Panc1 (cell line): ENCODE measurements around the gene AQP1. TPM values are rescaled to one million over a fixed set of nuclear protein-coding genes. Genes with fewer than 3 reads are reported as not detected.

ENCODE experiments used
- ATAC-seq: fragments of 200-7000 bp; cut with Tn5 transposase; 2 replicates; pipeline ENCODE4 v1.9.1; 2020; ENCODE audit warnings: mild to moderate bottlenecking, moderate library complexity
- BruUV-seq: library from RNA; stranded (reverse); fragments of 400-500 nt; replicated peaks from 2 replicates; lab custom pipeline; 2021; lab: Mats Ljungman, UMichigan
- CTCF ChIA-PET: fragments of 300-600 bp; sonication (Branson Sonifier 250); formaldehyde crosslinking; loops from one replicate; lab custom pipeline; 2022; ENCODE audit warnings: antibody characterized with exemption; lab: Charles Lee
- POLR2A ChIA-PET: fragments of 300-600 bp; sonication (Branson Sonifier 250); formaldehyde crosslinking; loops from one replicate; lab custom pipeline; 2022; ENCODE audit warnings: antibody characterized with exemption; lab: Charles Lee
- DNase-seq: peaks from one replicate; pipeline ENCODE4 v3.0.0-alpha.2; 2010; ENCODE audit warnings: low read depth, low spot score
- H3K27ac ChIP-seq: 2 replicates; pipeline ENCODE4 v1.5.1; 2011; ENCODE audit warnings: mild to moderate bottlenecking, low read length, inconsistent platforms
- H3K27me3 ChIP-seq: fragments of 200-500 bp; sonication (Bioruptor generic); 2 replicates; pipeline ENCODE4 v1.6.0; 2014; ENCODE audit warnings: low read length, inconsistent platforms; ENCODE audit not compliant: control insufficient read depth, insufficient read depth
- H3K36me3 ChIP-seq: fragments of 200-500 bp; sonication (Bioruptor generic); 2 replicates; pipeline ENCODE4 v1.5.1; 2014; ENCODE audit warnings: inconsistent platforms, mild to moderate bottlenecking, low read length, moderate library complexity; ENCODE audit not compliant: control insufficient read depth, insufficient read depth
- H3K4me1 ChIP-seq: 2 replicates; pipeline ENCODE4 v1.5.1; 2011; ENCODE audit warnings: inconsistent platforms, mild to moderate bottlenecking, low read length, moderate library complexity; ENCODE audit not compliant: control insufficient read depth, insufficient read depth
- H3K4me3 ChIP-seq, 2 experiments: 2 replicates each; pipeline ENCODE4 v1.5.1; 2011 to 2012; ENCODE audit warnings: low read depth in 2 of 2, low read length in 2 of 2, mild to moderate bottlenecking in 2 of 2, inconsistent platforms in 1 of 2, moderate library complexity in 1 of 2
- H3K9me3 ChIP-seq: fragments of 200-500 bp; sonication (Bioruptor generic); 2 replicates; pipeline ENCODE4 v1.5.1; 2014; ENCODE audit warnings: low read depth, mild to moderate bottlenecking, inconsistent platforms, low read length, moderate library complexity; ENCODE audit not compliant: control insufficient read depth, insufficient read depth
- POLR2AphosphoS5 ChIP-seq: IDR thresholded peaks from 2 replicates; pipeline ENCODE4 v1.6.1; 2012; ENCODE audit warnings: mild to moderate bottlenecking, low read depth, low read length, moderate library complexity
- SIN3A ChIP-seq: IDR thresholded peaks from 2 replicates; pipeline ENCODE4 v1.6.1; 2012; ENCODE audit warnings: low read depth, mild to moderate bottlenecking, low read length, moderate library complexity, borderline replicate concordance; ENCODE audit not compliant: insufficient read depth
- TCF7L2 ChIP-seq: IDR thresholded peaks from 2 replicates; pipeline ENCODE4 v1.6.1; 2011; ENCODE audit warnings: mild to moderate bottlenecking, low read depth, low read length, inconsistent platforms
- in situ Hi-C: cut with HindIII; loops from 2 replicates; pipeline ENCODE4 v1.10.0; 2016; ENCODE audit warnings: low sequenced_read_pairs, low pct_unique_long_range_greater_than_20kb
- intact Hi-C: fragments of 100-400 bp; cut with micrococcal nuclease; formaldehyde crosslinking; loops from one replicate; pipeline ENCODE4 v1.10.0; 2022; ENCODE audit not compliant: unreplicated experiment
- total RNA-seq: library from RNA; stranded (reverse); gene quantifications from one replicate; pipeline ENCODE4 v1.2.1, GENCODE V29; 2021; ENCODE audit not compliant: unreplicated experiment
- TF ChIP-seq, protein P1 (sequence below), 2 experiments: IDR thresholded peaks; 2 replicates each; pipeline ENCODE4 v1.6.1; 2011 to 2012; ENCODE audit warnings: low read depth in 2 of 2, control low read depth in 1 of 2, low read length in 1 of 2, mild to moderate bottlenecking in 1 of 2, moderate library complexity in 1 of 2; ENCODE audit not compliant: insufficient read depth in 1 of 2
- TF ChIP-seq, protein P2 (sequence below): fragments of 450-650 bp; IDR thresholded peaks from 2 replicates; pipeline ENCODE4 v1.5.1; 2017; ENCODE audit warnings: mild to moderate bottlenecking

AQP1 gene
- total RNA-seq, 1 experiment from 2014 or later, result 0.57 TPM

DNA sequence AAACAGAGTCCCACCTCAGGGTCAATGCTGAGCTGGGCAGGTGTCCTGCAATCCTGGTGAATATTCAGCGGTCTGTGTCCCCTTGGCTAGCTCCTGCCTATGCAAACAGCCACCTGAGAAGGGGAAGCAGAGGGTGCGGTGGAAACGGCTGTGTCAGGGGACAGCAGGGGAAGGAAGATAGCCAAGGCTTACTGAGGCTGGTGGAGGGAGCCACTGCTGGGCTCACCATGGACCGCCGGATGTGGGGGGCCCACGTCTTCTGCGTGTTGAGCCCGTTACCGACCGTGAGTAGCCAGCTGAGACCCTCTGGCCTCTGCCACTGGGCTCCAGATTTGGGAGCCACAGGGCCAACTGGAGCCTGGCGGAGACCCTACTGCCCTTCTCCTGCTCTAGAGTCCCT lies 52.2 kb downstream of the AQP1 start, which contains the start of gene GHRHR:
GHRHR (plus strand) TSS at position 112 of the 400 bp plus-strand sequence; CDS start at position 228, 116 bp downstream.
- Histone ChIP-seq H3K27me3 (peaks cover 6% of the 10 kb centered on the region), H3K9me3 (no peaks in the 10 kb centered on the region), H3K4me3 (no peak within 1 kb of the TSS), H3K27ac (no peak within 1 kb of the TSS), H3K4me1 (no peaks in the 10 kb centered on the region), H3K36me3 (no peaks in the 10 kb centered on the region)
- ChIA-PET CTCF (no interaction called here), POLR2A (no interaction called here)
- no peak for ATAC-seq
- no TSS peak for BruUV-seq
- TF ChIP-seq, protein P1, sequence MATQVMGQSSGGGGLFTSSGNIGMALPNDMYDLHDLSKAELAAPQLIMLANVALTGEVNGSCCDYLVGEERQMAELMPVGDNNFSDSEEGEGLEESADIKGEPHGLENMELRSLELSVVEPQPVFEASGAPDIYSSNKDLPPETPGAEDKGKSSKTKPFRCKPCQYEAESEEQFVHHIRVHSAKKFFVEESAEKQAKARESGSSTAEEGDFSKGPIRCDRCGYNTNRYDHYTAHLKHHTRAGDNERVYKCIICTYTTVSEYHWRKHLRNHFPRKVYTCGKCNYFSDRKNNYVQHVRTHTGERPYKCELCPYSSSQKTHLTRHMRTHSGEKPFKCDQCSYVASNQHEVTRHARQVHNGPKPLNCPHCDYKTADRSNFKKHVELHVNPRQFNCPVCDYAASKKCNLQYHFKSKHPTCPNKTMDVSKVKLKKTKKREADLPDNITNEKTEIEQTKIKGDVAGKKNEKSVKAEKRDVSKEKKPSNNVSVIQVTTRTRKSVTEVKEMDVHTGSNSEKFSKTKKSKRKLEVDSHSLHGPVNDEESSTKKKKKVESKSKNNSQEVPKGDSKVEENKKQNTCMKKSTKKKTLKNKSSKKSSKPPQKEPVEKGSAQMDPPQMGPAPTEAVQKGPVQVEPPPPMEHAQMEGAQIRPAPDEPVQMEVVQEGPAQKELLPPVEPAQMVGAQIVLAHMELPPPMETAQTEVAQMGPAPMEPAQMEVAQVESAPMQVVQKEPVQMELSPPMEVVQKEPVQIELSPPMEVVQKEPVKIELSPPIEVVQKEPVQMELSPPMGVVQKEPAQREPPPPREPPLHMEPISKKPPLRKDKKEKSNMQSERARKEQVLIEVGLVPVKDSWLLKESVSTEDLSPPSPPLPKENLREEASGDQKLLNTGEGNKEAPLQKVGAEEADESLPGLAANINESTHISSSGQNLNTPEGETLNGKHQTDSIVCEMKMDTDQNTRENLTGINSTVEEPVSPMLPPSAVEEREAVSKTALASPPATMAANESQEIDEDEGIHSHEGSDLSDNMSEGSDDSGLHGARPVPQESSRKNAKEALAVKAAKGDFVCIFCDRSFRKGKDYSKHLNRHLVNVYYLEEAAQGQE (IDR thresholded peaks at IDR 0.05; ENCODE audit: insufficient read depth in 1 of 2, low read depth in 2 of 2, low read length in 1 of 2), result no peak
- TF ChIP-seq SIN3A, result no peak
- TF ChIP-seq, protein P2, sequence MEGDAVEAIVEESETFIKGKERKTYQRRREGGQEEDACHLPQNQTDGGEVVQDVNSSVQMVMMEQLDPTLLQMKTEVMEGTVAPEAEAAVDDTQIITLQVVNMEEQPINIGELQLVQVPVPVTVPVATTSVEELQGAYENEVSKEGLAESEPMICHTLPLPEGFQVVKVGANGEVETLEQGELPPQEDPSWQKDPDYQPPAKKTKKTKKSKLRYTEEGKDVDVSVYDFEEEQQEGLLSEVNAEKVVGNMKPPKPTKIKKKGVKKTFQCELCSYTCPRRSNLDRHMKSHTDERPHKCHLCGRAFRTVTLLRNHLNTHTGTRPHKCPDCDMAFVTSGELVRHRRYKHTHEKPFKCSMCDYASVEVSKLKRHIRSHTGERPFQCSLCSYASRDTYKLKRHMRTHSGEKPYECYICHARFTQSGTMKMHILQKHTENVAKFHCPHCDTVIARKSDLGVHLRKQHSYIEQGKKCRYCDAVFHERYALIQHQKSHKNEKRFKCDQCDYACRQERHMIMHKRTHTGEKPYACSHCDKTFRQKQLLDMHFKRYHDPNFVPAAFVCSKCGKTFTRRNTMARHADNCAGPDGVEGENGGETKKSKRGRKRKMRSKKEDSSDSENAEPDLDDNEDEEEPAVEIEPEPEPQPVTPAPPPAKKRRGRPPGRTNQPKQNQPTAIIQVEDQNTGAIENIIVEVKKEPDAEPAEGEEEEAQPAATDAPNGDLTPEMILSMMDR, result no peak
- TF ChIP-seq POLR2AphosphoS5, result no peak
- no peak for TF ChIP-seq TCF7L2
- DNase-seq, result no peak
- in situ Hi-C loops (no loop called here), intact Hi-C loops (no loop called here)

DNA sequence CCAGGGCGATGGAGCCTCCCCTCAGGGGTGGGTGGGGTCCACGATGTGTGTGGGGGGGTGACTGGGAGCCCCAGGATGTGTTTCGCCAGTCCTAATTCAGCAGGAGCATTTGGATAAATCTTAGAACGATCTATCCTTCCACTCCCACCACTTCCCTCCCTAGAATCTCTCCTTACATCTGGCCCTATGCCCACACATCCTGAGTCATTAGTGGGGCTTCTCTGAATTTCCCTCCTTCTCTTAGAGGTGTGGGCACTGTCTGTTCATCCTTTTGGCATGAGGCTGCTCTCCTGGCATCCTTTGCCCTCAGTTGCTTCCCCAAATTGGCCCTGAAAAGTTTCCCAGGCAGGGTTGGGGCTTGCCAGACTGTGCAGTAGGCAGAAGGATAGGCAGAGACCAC lies 53.7 kb downstream of the AQP1 start:
- Histone ChIP-seq H3K27ac (no peak overlapping the region), H3K36me3 (no peaks in the 10 kb centered on the region), H3K4me1 (no peaks in the 10 kb centered on the region), H3K27me3 (peaks cover 6% of the 10 kb centered on the region), H3K9me3 (no peaks in the 10 kb centered on the region), H3K4me3 (no peak overlapping the region)
- TF ChIP-seq, protein P1 (IDR thresholded peaks at IDR 0.05; ENCODE audit: insufficient read depth in 1 of 2, low read depth in 2 of 2, low read length in 1 of 2), result no peak
- no peak for TF ChIP-seq TCF7L2
- no peak for TF ChIP-seq SIN3A
- TF ChIP-seq, protein P2, result no peak
- TF ChIP-seq POLR2AphosphoS5, result no peak
- ChIA-PET CTCF (interaction anchor here (0.8 kb wide), 1 partner anchor 26 kb away, joined by 3 read pairs; no protein-coding TSS in a partner anchor), POLR2A (no interaction called here)
- intact Hi-C loops (no loop called here), in situ Hi-C loops (no loop called here)
- ATAC-seq, result no peak
- no peak for DNase-seq
- no TSS peak for BruUV-seq
